HL-60 (cell line): Measurements from ENCODE around the gene KHDC4.
A peak's percentile ranks its signal among the peaks of the same experiment; 100 is the strongest.

Experiments used
- GABPA ChIP-seq: IDR thresholded peaks from 2 replicates; pipeline ENCODE4 v1.6.1; 2012; ENCODE audit warnings: low read depth
- POLR2AphosphoS5 ChIP-seq: IDR thresholded peaks from 2 replicates; pipeline ENCODE4 v1.6.1; 2012; ENCODE audit warnings: low read depth
- TF ChIP-seq, protein P1 (sequence below): IDR thresholded peaks from one replicate; pipeline ENCODE4 v1.5.1; 2011; ENCODE audit warnings: low read length, control low read depth, inconsistent platforms; ENCODE audit not compliant: insufficient read depth
- TF ChIP-seq, protein P2 (sequence below): IDR thresholded peaks from 2 replicates; pipeline ENCODE4 v1.6.1; 2012; ENCODE audit warnings: low read depth; ENCODE audit not compliant: insufficient replicate concordance

DNA sequence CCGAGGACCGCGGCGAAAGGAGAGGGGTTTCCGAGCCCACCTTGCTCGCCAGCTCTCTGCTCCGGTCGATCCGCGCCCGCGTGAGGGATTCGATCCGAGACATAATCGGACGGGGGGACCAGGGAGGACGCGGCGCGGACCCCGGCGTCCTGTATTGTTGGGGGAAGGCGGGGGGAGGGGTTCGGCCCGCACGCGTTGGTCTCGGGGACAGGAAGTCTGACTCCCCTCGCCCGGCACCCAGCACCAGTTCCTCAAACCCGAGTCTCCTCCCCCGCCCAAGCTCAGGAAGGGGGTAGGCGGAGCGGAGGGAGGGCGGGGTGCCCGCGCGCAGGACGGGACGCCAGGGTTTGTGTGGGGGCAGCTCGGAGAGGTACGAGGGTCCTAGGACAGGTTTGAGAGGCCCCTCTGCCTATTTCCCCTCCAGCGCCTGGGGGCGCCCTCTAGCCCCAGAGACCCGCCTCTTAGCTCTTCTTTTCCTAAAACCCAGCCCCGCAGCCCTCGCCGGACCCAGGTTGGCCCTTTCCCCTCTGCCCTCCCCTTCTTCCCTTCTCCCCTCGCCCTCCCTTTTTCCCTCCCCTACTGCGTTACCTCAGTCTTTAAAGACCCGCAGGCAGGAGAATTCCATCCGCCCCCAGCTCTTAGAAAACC is 44.2 kb upstream of the KHDC4 start, which contains the start of gene ARHGEF2:
- TF ChIP-seq, protein P1, sequence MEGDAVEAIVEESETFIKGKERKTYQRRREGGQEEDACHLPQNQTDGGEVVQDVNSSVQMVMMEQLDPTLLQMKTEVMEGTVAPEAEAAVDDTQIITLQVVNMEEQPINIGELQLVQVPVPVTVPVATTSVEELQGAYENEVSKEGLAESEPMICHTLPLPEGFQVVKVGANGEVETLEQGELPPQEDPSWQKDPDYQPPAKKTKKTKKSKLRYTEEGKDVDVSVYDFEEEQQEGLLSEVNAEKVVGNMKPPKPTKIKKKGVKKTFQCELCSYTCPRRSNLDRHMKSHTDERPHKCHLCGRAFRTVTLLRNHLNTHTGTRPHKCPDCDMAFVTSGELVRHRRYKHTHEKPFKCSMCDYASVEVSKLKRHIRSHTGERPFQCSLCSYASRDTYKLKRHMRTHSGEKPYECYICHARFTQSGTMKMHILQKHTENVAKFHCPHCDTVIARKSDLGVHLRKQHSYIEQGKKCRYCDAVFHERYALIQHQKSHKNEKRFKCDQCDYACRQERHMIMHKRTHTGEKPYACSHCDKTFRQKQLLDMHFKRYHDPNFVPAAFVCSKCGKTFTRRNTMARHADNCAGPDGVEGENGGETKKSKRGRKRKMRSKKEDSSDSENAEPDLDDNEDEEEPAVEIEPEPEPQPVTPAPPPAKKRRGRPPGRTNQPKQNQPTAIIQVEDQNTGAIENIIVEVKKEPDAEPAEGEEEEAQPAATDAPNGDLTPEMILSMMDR: no peak
- TF ChIP-seq POLR2AphosphoS5 (peak; percentile 70; the same call in 1 of the 2 replicates), GABPA (no peak)
- TF ChIP-seq, protein P2, sequence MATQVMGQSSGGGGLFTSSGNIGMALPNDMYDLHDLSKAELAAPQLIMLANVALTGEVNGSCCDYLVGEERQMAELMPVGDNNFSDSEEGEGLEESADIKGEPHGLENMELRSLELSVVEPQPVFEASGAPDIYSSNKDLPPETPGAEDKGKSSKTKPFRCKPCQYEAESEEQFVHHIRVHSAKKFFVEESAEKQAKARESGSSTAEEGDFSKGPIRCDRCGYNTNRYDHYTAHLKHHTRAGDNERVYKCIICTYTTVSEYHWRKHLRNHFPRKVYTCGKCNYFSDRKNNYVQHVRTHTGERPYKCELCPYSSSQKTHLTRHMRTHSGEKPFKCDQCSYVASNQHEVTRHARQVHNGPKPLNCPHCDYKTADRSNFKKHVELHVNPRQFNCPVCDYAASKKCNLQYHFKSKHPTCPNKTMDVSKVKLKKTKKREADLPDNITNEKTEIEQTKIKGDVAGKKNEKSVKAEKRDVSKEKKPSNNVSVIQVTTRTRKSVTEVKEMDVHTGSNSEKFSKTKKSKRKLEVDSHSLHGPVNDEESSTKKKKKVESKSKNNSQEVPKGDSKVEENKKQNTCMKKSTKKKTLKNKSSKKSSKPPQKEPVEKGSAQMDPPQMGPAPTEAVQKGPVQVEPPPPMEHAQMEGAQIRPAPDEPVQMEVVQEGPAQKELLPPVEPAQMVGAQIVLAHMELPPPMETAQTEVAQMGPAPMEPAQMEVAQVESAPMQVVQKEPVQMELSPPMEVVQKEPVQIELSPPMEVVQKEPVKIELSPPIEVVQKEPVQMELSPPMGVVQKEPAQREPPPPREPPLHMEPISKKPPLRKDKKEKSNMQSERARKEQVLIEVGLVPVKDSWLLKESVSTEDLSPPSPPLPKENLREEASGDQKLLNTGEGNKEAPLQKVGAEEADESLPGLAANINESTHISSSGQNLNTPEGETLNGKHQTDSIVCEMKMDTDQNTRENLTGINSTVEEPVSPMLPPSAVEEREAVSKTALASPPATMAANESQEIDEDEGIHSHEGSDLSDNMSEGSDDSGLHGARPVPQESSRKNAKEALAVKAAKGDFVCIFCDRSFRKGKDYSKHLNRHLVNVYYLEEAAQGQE: peak; percentile 39
